AG20443 (cell line): ENCODE results near the gene TCF12.
A peak's percentile ranks its signal among the peaks of the same experiment; 100 is the strongest.

ENCODE experiments used
- DNase-seq: peaks from one replicate; pipeline ENCODE4 v3.0.0; 2012; ENCODE audit warnings: low spot score, mixed read lengths

Gene TCF12

DNA sequence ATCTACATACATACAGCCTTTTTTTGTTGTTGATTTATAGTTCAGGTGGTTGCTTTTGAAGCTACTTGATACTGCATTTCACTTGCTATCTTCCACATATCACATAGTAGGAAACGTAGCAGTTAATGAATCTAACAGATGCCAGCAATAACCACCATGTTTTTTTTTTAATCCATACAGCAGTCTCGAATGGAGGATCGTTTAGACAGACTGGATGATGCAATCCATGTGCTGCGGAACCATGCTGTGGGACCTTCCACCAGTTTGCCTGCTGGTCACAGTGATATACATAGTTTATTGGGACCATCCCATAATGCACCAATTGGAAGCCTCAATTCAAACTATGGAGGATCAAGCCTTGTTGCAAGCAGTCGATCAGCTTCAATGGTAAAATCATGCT, 334.6 kb downstream of the TCF12 start:
- no peak for DNase-seq

DNA sequence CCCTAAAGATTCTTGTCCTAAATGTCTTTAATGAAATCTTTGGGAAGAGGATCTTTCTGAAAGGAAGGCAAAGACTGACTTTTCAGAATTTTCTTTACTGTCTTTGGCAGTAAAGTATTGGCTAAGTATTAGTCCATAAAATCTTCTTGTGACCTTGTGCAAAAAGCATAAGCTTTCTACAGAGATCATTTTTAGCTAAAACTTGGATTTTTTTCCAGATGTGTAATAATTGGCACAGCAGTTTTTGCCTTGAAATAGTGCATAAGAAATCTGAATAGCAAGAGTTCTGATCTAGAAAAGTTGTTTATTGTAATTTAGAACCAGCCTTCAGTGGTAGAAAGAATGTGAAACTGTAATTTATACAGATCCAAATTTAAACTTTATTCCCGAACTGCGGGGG, 335.1 kb downstream of the TCF12 start:
- DNase-seq: no peak

DNA sequence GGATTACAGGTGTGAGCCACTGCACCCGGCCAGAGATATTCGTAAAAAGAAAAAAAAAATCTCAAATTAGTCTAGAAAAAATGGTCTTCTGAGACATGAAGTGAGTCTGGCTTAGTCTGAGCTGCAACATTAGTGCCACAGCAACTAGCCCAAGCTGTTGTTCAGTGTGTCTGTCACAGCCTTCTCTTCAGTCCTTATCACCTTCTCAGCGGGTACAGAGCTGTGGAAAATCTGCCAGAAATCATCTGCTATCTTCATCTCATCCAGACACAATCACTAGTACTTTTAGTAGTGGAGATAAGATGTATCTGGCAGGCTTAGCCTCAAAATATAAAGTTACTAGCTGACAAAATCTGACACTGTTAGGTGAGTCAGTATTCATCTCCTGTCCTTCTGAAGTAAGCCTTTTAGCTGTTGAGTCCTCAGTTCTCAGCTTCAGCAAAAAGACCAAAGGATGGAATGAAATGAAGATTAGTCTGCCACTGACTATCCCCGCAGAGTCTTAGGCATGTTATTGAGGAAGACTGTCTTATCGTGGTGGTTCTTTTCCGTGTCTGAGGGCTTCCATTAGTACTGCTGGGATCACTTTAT, 337.4 kb downstream of the TCF12 start:
- DNase-seq: no peak

DNA sequence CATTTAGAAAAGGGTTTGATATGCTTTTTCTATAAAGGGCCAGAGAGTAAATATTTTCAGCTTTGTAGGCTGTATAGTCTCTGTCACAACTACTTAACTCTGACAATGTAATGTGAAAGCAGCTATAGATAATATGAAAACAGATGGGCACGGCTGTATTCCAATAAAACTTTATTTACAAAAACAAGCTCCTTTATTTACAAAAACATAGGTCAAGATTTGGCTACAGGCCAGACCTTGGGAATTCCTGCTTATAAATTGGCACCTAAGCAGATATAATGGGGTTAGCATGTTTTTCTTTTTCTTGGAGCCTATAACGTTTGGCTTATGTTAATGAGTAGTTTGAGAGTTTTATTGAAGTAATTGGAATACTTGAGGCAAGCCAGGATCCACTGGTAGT, 338.5 kb downstream of the TCF12 start:
- DNase-seq: no peak

GRCh38 chr15:57259568-57260040, 341.2 kb downstream of the TCF12 start:
- no peak for DNase-seq

GRCh38 chr15:57263520-57263919, 345.1 kb downstream of the TCF12 start:
- no peak for DNase-seq

DNA sequence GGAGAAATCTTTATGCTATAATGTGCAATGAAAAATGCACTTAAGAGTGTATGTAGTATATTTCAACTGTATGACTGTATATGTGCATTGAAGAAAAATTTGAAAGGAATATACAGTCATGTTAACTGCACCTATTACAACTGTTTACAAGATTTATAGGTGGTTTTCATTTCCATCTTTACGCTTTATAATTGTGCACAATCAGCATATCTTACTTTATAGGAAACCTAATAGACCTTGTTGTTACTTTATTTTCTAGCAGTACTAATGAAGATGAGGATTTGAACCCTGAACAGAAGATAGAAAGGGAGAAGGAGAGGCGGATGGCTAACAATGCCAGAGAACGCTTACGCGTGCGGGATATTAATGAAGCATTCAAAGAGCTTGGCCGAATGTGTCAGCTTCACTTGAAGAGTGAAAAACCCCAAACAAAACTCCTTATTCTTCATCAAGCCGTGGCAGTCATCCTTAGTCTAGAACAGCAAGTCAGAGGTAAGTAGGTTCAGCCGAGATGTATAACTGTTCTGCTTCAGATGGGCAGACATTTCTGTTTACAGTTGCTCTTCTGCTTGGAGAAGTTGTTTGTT, 354.4 kb downstream of the TCF12 start:
- DNase-seq: no peak

- DNase-seq: no peak
Measured at GRCh38 chr15:57273402-57273801, 355.0 kb downstream of the TCF12 start.

DNA sequence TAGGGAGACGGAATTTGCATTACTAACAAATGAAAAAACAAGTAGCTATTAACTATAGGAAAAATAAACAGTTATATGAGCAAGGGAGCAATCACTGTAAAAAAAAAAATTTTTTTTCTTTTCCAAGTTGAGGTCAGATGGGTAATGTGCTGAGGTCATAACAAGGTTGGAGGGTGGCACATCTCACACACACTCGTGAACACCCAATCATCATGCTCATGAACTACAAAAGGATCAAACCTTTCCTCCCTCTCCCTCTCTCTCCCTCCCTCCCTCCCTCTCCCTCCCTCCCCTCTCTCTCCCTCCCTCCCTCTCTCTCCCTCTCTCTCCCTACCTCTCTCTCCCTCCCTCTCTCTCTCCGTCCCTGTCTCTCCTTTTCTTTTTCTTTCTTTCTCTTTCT, 360.0 kb downstream of the TCF12 start:
- DNase-seq: no peak

DNA sequence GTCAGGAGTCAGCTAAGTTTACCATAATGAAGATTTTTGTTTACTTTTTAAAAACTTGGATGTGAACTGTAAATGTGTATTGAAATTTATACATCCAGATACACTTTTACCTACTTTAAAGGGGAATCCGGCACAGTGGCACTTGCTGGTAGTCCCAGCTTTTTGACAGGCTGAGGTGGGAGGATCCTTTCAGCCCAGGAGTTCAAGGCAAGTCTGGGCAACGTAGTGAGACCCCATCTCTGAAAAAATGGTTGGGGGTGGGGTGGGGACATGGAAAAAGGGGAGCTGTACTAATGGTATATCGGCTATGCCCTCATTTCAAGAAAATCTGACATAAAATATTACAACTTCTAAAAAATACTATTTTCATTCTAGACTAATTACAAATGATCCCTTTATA, 362.0 kb downstream of the TCF12 start:
- DNase-seq: no peak

DNA sequence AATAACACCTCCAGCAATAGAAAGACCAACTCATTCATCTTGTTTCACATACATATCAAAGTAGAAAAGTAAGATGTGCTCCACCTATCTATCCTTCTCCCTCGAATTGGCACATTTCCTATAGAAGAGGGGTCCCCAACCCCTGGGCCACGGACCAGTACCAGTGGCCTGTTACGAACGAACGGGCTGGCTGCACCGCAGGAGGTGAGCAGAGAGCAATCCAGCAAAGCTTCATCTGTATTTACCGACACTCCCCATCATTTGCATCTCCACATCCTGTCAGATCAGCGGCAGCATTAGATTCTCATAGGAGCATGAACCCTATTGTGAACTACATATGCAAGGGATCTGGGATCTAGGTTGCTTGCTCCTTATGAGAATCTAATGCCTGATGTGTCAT, 362.9 kb downstream of the TCF12 start:
- DNase-seq: no peak

DNA sequence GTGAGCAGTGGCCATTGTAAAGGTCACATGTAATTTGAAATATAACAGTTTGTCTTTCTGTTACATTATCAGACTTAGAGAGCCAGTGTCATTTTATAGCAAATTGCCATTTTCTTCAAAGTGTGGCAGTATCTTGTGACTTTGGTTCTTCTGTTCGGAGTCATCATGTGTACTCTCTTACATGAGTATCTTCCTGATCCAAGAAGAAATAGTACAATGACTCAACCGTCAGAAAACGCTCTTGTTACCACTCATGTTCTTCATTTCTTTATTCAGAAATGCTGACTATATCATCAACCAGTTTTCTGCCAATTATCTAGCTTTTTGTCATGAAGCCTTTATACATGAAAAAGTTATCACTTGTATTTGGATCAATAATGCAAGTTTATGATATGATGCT, 364.2 kb downstream of the TCF12 start:
- no peak for DNase-seq

DNA sequence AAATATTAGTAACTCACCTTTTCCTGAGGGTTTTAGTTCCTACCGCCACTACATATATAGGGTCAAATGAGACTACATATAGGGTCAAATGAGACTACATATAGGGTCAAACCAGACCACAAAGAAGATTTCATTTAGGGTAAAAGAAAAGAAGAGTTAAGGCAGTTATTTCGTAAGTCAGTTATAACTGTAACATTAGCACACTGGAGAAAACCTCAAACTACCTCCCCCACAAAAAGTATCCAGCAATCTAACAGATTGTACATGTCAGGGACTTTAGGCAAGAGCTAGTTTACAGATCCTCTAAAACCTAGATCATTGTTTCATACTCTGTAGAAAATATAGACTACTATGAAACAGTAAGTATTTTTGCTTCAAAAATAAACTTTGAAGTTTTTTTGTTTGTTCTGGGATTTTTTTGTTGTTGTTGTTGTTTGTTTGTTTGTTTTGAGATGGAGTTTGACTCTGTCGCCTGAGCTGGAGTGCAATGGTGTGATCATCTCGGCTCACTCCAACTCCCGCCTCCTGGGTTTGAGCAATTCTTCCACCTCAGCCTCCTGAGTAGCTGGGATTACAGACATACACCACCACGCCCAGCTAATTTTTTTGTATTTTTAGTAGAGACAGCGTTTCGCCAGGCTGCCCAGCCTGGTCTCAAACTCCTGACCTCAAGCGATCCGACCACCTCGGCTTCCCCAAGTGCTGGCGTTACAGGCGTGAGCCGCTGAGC, 365.5 kb downstream of the TCF12 start:
- no peak for DNase-seq

DNA sequence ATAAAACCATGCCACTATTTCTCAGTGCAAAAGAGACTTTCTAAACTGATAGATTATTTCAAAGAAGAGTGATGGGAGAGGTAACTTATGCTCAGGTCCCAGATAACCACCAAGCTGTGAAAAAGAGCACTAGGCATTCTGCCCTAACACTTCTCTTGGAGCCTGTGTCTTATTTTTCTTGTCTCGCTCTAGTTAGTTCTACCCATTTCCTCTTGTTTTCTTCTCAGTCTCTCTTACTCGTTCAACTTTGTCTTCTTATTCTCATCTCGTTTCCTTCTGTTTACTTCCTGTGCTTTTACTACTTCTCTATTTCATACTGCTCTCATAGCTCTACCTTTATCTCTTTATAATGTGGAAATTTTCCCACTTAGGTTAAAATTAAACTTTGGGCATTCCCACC, 366.1 kb downstream of the TCF12 start:
- no peak for DNase-seq

DNA sequence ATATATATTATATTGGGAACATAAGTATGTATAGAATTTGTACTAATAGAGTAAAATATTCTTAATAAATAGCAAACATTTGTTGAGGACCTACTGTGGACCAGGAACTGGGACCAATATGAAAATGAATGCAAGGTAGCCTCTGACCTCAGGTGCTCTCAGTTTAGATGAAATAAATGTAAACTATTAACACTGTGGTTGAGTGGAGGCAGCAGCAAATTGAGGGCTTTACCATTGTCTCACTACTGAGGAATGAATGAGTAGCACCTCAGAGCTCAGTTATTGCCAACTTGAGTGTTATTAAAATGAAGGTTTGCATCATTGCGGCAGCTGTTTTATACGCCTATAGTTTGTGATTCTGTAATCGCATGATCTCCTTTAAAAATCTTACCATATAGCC, 366.9 kb downstream of the TCF12 start:
- DNase-seq: no peak

GRCh38 chr15:57286446-57287122, 368.1 kb downstream of the TCF12 start:
- no peak for DNase-seq

DNA sequence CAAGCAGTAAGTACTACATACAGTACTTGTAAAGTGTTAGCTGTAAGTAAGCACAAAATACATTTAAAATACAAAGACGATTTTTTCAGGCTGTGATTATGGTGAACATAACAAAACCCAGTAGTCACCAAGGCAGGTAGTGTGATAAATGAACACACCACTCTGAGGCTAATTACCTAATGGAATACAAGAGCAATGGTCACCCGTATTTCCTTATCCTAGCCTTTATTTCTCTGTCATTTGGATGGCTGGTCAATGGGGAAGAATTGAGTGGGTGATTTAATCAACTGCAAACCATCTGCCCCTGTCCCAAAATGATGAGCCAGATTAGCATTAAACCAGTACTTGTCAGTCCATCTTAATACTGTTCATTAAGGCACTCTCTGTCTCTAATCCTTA, 368.7 kb downstream of the TCF12 start:
- no peak for DNase-seq

GRCh38 chr15:57288926-57289580, 370.6 kb downstream of the TCF12 start:
- peak; percentile 76 for DNase-seq

DNA sequence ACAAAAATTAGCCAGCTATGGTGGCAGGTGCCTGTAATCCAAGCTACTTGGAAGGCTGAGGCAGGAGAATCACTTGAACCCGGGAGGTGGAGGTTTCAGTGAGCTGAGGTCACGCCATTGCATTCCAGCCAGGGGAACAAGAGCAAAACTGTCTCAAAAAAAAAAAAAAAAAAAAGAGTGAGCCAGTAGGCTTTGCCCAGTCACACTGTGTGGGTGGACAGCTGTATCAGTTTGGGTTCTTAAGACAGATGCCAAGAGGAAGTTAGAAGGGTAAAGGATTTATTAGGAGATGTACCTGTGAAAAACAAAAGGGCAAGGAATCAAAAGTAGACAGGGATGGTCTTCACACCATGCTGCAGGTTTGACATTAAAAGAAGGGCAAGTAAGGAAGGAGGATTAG, 371.7 kb downstream of the TCF12 start:
- DNase-seq: no peak

DNA sequence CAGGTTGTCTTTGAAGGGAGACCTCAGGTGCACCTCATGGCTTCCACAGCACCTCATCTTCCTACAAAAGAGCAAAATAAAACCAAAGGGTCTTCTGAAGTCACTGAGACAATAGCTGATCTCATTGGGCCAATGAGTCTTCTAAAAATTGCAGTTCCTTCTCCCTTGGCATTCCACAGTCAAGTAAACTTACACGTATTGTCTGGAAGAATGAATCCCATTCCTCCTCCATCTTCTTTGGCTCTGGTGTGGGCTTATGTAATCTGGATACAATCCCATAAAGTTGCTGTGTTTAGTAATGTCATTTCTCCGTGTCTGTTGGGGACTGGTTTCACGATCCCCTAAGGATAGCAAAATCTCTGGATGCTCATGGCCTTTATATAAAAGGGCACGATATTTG, 372.4 kb downstream of the TCF12 start:
- no peak for DNase-seq

DNA sequence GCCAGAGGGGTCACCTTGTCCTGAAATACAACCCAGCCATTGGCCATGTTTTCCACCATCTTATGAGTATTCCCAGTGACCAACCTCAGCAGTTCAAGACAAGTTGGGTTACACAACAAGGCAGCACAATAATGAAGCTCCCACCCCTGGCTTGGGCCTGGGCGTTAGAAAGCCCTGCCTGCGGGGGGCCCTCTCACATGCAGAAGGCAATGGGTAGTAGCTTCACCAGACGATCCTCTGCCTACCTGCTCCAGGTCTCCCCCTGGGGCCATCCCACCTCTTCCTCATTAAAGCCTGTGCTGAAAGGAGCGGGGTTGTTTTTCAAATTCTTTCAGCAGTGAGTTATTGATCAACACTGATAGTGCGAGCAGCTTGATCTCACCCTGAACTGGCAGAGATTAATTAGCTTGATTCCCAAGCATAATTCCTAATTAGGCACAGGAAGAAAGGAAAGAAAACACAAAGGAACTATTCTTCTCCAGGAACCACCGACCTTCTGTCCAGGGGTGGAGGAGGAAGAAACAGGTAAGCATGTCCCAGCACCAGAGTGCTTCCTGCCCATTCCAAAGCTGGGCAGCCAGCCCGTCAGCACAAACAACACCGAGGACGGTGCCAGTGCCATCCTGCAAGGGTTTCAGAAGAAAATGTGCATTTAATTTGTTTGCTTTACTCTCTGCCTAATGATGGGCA, 378.2 kb downstream of the TCF12 start:
- DNase-seq: no peak

GRCh38 chr15:57297163-57297593, 378.7 kb downstream of the TCF12 start:
- no peak for DNase-seq
